DND-41 (cell line): ENCODE data around the gene C1orf52.

Experiments used
- CTCF ChIP-seq: IDR thresholded peaks from 2 replicates; pipeline ENCODE4 v1.5.1; 2012; ENCODE audit warnings: borderline replicate concordance, low read length, moderate library complexity, mild to moderate bottlenecking; ENCODE audit not compliant: poor library complexity, severe bottlenecking; ENCODE audit errors: extremely low read depth
- EZH2 ChIP-seq: IDR thresholded peaks from 3 replicates; pipeline ENCODE4 v1.6.1; 2012; ENCODE audit warnings: borderline replicate concordance, low read depth, mild to moderate bottlenecking, moderate library complexity, low read length, inconsistent platforms; ENCODE audit not compliant: severe bottlenecking

- TF ChIP-seq CTCF (no peak), EZH2 (no peak)
Measured at GRCh38 chr1:85283475-85284199, 24.2 kb upstream of the C1orf52 start.
